NCI-H128 (cell line): Measurements from ENCODE around the gene KAT7.
"Not testable (repeated sequence)": the region's sequence is repeated elsewhere in the genome, so short reads cannot be mapped to it uniquely, and the experiment has no call there.

Source experiments
- DNase-seq: peaks from one replicate; lab custom pipeline; 2025; ENCODE audit not compliant: unreplicated experiment; lab: John Stamatoyannopoulos, UW

The KAT7 gene

DNA sequence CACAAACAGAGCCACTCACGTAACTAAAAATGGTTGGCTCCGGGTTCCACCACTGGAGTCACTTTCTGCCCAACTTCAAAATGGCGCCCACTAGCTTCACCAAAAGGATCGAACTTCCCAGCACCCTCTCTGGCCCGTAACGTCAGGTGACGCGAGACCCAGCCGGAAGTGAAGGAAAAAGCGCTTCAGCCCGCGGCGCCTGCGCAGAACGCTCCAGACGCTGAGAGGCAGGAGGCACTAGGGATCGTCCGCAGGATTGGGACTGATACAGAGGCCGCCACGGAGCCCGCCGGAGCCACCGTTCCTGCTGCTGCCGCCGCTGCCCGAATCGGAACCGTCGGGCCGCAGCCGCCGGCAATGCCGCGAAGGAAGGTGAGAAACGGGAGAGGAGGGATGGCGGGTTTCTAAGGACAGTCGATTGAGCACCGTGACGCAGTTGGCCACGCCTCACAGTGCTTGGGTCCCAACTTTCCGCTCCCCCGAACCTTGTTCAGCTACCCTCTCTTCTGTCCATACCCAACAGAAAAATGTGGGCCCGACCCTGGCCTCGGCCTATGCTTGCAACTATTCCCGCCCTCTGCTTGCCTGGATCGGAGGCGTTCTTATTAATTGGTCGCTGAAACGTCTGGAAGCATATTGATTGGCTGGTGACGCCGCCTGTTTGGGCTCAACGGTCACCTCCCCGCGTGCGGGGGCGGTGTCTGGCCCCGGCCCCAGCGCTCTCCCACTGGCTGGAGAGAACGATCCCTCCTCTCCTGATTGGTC lies at the start of gene KAT7:
TSS of gene KAT7 (plus strand) at position 204 of the 765 bp plus-strand sequence. CDS start at position 358, 154 bp downstream.
- peak; percentile 94 for DNase-seq

DNA sequence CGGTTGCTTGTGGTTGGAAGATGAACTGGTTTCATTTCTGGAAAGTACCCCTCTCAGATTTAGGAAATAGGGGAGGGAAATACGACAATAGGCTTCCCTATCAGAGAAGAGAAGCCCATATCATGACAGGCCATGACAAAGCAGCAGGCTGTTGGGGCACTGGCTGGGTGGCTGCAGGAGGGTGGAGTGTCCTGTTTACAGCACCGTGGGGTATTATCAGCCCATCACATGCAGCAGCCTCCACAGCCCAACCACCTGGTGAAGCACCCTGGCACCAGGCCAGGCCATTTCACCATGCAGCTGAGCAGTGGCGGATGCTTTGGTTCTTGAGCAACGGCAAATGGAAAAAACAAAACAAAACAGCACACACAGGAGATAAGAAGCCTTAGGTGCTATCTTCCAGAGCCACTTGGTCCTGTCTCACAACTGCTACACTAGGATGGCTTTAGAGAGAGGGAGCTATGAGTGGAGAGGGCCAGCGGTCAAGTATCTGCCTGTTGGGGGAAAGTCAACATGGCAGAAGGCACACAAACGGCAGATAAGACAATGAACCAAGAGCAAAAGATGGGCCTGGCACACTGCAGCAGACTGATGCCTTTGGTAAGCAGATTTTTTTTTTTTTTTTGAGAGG lies 48.7 kb upstream of the KAT7 start:
- peak; percentile 20 for DNase-seq

DNA sequence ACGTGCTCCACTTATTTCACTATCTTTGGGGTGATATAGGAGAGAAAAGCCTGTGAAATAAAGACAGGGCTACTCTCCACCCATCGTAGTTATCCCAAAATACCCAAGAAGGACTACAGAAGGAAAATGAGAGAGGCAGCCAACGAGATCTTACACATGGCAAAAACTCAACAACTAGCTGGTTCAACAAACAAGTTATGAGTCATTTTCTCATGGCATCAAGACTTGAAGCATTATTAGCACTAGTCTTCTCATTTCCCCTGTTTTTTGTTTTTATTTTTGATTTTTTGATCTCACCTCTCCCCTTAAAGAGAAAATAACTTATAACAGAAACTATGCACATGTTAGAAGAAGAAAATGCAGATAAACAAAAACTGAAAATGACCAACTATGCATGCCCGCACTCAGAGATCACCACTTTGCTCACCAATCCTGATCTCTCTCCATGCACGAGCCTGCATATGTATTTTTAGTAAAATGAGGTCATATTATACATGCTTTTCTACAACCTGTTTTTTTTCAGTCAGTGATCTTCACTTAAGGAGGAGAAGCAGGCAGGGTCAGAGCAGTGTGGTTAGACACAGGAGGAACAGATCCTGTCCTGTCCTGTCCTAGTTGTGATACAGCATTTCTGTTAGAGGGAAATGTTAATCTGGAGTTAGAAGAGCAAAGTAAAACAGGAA lies 47.3 kb upstream of the KAT7 start:
- DNase-seq = no peak

DNA sequence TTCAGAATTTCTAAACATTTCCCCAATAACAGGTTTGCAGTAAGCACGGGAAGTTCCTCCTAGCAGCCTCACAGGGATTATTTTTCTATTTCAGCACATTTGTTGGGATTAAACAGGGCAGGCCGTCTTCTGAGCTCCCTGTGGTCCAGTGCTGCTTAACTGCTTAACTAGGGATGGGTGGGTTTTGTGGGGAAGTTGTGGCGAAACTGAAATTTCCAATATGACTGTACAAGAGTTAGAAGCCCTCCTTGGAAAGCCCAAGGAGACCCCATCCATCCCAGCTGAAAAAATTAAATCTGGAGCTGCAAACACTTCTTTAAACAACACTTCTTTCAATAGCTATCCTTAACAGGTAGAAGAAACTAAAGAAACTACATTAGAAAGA lies 46.8 kb upstream of the KAT7 start:
- DNase-seq = no peak

DNA sequence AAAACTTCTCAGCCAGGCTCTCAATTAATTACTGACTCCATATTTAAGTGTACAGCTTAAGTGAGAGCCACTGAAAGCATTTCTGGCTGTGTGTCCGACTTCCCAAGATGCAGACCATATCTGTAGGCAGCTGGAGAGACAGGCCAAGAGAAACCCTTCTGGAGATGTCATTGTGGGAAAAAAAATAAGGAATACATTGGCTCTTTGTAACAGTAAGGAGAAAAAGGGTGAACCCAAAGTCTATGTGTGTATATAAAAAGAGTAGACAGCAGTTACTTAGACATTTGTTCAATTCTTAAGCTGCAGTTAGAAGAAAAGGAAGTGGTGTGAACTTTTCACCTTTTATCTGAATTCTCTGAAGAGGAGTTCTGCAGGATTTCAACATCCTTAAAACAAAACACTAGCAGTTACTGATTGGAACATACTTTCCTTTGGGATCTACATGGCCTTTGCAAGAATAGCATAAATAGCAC lies 46.3 kb upstream of the KAT7 start:
- no peak for DNase-seq

DNA sequence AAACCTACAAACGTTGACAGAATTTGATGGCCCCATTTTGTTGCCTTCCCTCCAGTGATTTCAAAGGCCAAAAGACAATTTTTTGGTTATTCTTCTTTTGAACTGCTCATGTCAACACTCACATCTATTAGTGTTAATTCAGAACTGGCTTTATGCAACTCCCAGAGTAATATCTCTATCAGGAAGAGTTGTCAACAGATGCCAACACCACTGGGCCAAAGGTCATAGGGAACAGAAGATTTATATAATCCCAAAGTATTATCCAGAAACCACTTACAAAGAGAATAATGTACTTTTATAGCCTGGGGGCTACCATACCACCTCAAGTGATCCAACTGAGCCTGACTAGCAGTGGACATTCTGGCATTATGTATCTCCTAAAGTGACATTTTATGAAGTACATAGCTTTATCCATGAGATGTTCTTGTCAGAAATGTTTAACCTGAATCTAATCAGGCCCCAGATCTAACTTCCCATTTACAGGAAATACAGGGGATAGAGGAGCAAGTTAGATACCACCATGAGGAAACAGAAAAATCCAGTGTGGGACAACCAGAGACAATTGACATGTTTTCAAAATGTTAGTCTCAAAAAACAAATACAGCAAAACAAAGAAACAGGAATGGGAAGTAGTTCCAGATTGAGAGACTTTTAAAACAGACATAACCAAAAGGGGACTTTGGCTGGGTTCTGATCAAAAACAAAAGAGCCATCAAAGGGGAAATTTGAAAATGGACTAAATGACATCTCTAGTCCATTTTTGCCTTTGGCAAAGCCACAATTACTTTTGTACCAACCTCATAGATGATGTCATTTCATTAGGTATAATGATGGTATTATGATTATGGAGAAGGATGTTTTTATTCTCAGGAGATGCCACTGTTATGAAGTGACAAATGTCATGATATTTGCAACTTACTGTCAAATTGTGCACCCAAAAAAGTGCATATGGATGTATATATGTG lies 43.0 kb upstream of the KAT7 start:
- DNase-seq = no peak

DNA sequence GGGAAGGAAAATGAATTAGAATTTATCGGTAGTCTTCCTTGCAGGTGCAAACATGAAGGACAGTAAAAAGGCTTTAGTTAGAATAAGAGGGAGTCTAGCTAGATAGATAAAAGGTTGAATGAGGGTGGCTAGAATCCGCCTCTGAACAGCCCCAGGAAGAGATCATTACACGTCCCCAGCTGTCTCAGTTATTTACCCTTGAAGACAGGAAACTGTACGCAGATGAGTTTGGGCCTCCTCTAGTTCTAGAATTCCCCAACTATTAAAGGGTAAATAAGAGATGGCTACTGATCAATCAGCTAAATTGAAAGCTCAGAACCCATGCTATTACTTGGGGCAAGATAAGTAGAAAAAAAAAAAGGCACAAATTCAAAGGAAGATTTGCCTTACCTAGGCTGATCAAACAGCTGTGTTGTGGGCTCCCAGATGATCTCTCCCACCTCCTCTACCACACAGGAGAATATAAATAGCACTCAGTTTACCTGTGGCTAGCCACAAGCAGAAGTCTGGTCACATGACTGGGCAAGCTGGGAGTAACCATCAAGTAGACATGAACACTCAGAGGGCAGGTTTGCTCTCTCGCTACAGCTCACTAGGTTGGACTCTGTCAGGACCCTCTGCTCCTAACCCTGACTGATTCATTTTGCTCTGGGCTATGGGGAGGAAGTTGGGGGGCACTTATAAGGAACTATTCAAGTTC lies 41.5 kb upstream of the KAT7 start:
- DNase-seq = no peak

DNA sequence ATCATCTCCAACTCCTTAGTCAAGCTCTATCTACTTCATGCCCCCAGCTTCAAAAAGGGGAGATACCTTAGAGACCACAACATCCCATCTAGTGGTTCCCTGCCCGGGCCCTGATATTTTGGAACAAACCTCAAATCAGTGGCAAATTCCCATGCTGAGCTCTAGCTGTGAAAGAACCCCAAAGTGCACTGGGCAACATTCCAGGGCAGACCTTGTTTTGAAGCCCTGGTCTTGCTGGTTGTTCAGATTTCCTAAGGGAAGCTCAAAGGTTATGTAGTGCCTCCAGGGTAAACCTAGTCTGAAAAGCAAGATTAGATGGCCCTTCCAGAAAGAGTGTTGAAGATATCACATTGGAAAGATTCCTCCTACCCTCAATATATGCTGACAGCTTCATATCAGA lies 40.8 kb upstream of the KAT7 start:
- no peak for DNase-seq

DNA sequence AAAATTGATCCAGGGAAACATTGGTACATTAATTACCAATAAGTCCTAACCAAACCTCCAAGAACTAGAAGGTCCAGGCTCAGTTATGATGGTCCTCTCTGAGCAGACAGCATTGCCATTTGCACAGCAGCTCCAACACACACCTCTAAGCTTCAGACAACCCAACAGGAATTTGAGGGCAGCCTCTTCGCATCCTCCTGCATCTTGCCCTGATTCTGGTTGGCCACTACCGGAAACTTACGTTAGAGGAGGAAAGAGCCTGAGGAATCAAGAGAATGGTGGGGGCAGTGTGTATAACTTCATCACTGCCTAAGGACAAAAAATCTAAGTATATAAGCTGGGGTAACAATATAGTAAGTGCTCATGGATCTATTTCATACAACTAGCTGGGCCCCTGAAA lies 40.3 kb upstream of the KAT7 start:
- DNase-seq = no peak

DNA sequence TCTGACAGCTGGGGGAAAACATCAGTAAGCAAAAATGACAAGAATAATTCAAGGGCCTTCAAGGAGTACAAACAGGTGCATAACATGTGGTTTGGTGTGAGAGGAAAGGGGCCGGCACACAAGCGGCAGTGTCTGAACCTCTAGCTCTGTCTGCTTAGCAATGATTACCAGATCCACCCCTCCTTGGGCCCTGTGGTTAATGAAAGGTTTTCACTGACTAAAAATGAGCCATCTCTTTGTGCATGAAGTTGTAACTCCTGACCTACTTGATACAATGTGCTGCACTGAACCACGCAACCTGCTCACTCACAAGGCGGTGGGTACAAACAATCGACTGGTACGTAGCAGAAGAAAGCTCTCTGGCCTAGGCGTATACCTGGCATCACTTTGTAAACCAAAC lies 39.7 kb upstream of the KAT7 start:
- DNase-seq = no peak

DNA sequence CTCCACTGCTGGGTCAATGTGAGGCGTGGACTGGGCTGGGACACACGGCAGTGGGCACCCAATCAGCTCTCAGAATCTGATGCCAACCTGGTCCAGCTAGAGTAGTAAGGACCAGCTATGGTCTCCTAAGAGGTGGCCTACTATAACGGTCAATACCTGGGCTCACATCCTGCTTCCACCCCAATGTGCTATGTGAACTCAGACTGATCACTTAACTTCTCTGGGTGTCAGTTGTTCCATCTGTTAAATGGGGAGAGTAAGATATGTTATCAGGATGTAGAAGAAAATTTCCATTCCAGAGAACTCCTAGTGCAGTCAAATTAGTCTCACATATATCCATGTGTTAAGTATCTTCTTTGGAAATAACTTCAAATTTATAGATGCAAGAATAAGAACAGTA lies 38.8 kb upstream of the KAT7 start:
- DNase-seq = no peak

DNA sequence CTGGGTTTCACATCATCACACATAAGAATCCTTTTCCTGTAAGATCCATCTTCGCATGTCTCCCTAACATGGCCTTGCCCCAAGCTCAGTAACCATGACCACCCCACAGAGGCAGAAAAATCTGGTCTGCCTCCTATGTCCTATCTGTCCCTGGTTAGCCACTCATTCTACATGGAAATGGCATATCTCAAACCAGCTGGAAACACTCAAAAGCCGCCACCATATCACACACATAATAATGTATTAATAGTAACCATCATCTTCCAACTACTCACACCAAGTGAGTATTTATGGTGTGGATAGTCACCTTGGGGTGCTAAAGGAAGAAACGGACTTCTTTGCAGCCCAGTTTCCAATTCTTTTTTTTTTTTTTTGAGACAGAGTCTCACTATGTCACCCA lies 36.0 kb upstream of the KAT7 start:
- DNase-seq = no peak

DNA sequence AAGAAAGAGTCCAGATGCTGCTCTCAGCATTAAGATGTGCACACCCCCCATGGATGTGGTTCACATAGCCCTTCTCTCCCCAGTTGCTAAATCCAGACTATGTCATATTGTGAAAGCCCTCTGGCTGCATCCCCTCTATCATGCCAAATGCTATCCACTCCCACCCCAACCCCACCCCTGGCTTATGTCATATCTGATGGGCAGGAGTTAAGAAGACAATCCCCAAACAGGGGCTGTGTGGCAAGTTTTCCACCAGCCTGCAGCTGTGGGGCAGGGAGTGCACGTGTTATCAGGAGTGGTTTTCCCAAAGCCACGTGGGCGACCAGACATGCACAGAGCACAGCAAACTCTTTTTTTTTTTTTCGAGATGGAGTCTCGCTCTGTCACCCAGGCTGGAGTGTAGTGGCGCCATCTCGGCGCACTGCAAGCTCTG lies 34.5 kb upstream of the KAT7 start:
- DNase-seq = no peak

DNA sequence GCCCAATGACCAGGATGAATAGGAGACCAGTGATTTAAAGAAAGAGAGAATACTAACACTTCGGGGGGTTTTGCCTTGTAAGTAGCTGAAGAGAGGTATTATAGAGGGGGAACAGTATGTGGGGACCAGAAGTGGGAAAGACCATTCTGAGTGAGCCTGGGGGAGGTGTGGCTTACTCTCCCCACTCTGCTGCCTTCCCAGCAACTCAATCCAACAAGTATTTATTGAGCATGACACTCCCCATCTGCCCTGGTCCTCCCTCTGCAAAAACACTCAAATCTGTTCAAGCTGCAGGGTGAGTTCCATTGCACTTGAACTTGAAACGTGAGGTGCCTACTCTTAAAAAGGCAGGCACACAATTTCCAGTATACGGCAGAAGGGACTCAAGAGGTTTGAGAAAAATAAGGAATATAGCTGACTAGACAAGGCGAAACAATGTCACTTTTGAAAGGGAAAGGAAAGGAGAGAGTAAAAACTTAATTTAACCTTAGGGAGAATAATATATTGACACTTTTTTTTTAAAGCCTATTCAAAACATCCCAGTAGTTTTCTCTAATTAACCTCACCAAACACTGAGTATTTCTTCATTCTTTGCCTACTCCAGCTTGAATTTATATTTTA lies 32.7 kb upstream of the KAT7 start:
- DNase-seq = no peak

DNA sequence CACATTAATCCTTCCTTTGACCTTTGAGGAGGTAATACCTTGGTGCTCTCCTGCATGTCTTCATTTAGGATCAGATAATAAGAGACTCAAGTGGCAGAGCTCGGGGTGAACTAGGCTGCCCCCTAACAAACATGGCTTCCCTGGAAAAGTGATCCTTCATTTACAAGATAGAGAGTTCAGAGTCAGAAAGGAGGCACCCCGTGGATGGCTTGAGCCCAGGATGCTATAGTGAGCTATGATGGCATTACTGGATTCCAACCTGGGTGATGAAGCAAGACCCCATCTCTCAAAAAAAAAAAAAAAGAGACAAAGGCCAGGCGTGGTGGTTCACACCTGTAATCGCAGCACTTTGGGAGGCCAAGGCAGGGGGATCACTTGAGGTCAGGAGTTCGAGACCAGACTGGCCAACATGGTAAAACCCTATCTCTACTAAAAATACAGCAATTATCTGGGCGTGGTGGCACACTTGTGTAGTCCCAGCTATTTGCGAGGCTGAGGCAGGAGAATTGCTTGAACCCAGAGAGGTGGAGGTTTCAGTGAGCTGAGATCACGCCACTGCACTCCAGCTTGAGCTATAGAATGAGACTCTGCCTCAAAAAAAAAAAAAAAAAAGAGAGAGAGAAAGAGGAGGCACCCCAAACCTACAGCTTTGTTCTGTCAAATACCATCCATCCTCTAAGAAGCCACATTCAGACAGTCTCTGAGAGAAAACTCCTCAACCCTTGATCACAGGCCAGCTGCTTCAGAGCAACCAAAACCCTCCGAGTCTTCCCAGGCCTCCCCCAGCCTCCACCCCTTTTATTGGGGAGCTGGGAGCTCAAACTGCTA lies 31.9 kb upstream of the KAT7 start:
- no peak for DNase-seq

DNA sequence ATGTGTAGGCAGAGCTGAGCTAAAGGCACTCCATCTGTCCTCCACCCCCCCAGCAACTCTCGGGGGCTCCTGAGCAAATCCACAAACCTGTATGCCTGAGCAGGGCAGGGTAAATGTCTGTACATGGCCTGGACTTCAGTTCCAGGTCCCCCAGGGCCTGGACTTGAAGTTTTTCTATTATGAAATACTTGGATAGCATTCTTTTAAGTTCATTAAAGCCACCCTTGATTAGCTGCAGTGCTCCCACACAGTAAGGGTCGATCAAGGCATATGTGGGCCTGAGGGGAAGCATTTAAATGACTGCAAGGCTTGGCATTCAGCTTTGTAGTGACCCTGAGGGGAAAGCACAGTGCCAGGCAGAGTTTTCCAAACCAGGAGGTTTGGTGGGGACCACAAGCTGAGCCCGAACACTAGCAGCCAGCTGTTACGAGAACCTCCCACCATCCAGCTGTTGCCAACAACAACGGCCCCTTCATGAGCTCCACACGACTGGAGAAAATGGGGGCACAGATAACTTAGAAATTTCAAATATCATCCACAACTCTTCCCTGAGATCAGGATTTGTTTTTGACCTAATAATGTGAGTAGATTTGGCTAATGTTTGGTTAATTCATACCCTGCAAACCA lies 31.2 kb upstream of the KAT7 start:
- no peak for DNase-seq

DNA sequence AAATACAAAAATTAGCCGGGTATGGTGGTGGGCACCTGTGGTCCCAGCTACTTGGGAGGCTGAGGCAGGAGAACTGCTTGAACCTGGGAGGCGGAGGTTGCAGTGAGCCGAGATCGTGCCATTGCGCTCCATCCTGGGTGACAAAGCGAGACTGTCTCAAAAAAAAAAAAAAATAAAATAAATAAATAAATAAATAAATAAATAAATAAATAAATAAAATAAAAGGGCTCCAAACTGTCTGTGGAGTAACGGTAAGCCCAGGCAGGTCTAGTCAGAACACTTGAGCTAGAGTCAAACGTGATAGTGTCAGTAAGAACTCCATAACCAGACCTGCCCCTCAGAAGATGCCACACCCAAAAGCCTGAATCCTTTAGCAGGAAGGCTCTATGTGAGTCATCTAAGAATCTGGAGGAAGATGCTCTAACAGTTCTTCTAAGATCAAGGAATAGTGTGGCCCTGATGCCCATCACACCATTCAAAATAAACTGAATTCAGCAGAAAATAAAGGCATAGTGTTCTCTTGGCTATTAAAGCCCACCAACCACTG lies 29.9 kb upstream of the KAT7 start:
- DNase-seq = not testable (repeated sequence)

DNA sequence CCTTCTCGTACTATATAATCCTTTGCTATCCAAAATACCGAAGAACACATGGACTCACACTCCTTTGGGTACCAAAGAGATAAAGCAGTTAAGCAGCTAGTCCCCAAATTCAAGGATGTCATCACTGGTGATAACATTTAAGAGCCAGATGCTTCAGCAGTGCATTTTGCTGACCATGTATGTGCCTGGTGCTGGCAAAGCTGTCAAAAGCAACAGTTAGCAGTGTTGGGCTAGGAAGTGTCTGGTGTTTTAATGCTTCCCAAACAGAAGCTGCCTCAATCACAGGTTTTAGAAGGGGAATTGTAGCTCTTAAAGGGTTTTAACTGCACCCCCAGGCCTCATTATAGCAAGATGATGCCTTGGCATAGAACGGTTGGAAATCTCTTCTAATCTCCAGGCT lies 29.3 kb upstream of the KAT7 start:
- no peak for DNase-seq
